ENCODE data around the gene IPPK. TPM values are rescaled to one million over a fixed set of nuclear protein-coding genes. Genes with fewer than 3 reads are reported as not detected.
A peak's percentile ranks its signal among the peaks of the same experiment; 100 is the strongest.

IPPK gene
- total RNA-seq, 1 donor from 2014 or later: 15.4 TPM

GRCh38 chr9:92686954-92687353 lies 17.0 kb upstream of the IPPK start:
- peak in 1 of 2 donors; percentile 11 for DNase-seq (ENCODE audit: low read depth in 2 of 2)

DNA sequence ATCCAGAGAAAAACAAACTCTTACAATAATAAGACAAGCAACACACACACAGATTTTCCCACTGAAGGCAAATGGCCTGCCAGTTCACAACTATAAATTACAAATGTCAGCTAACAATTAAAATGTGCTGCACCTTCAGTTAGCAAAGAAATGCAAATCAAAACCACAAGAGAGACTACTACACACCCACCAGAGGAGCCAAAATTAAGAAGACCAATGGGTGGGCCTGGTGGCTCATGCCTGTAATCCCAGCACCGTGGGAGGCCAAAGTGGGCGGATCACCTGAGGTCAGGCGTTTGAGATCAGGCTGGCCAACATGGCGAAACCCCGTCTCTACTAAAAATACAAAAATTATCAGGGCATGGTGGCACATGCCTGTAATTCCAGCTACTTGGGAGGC lies 15.1 kb upstream of the IPPK start:
- no peak for DNase-seq (ENCODE audit: low read depth in 2 of 2)

DNA sequence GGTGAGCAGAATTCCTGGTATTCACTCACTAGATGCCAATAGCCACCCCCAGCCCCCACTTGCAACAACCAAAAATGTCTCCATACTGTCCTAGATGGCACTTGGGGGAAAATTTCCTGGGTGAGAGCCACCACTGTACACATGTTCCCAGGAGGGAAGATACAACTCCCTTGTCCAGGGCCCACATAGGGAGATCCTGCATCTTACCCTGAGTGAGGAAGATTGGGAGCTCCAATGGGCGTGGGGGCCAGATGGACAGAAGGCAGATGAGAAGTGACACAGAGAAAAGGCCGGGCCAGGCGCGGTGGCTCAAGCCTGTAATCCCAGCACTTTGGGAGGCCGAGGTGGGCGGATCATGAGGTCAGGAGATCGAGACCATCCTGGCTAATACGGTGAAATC lies 12.3 kb upstream of the IPPK start:
- DNase-seq (ENCODE audit: low read depth in 2 of 2): no peak

DNA sequence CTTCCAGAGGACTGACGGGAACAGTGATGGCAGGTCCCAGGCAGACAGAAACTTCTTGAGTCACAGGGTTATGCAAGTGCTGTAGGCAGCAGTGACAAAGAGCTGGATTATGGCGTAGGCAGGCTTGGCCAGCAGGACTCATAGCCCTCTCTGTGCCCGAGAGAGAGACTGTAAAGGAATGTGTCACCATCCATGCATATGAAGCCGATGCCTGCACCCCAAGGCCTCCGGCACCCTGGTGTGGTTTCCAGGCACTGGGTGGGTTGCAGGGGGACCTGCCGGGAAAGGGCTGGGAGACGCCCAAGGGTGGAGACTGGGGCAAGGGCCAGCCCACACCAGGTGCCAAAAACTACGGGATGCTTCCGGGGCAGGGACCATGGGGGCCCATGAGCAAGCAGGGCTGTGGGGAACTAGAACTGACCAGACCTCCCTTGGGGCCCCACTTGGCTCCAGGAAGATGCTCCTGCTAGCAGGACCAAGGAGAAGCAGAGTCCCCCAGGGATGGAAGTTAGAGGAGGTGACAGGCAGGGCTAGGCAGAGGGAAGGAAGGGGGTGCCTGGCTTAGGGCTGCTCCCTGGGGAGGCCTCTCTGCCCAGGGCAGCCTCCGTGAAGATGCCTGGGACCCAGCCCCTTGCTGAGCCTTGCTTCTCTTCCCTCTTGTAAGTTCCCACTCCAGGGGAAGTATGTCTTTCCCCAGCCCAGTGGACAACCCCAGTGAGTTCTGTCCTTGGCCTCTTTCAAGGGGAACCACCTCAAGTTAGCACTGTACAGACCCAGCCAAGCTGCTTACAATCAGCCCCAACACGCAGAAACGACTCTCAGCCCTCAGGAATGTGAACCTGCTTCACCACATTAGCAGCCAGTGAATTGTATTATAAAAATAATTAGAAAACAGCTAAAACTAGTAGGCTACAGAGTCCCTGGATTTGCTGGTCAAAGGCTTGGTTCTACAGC lies 10.5 kb upstream of the IPPK start:
- DNase-seq (ENCODE audit: low read depth in 2 of 2): no peak

GRCh38 chr9:92679413-92680165 lies 9.7 kb upstream of the IPPK start:
- no peak for DNase-seq (ENCODE audit: low read depth in 2 of 2)

GRCh38 chr9:92671323-92671722 lies 1.4 kb upstream of the IPPK start:
- peak in 1 of 2 donors; percentile 74 for DNase-seq (ENCODE audit: low read depth in 2 of 2)

- DNase-seq (ENCODE audit: low read depth in 2 of 2): peak in 1 of 2 donors; percentile 40
Observed at GRCh38 chr9:92669527-92669889, 423 bp downstream of the IPPK start.

DNA sequence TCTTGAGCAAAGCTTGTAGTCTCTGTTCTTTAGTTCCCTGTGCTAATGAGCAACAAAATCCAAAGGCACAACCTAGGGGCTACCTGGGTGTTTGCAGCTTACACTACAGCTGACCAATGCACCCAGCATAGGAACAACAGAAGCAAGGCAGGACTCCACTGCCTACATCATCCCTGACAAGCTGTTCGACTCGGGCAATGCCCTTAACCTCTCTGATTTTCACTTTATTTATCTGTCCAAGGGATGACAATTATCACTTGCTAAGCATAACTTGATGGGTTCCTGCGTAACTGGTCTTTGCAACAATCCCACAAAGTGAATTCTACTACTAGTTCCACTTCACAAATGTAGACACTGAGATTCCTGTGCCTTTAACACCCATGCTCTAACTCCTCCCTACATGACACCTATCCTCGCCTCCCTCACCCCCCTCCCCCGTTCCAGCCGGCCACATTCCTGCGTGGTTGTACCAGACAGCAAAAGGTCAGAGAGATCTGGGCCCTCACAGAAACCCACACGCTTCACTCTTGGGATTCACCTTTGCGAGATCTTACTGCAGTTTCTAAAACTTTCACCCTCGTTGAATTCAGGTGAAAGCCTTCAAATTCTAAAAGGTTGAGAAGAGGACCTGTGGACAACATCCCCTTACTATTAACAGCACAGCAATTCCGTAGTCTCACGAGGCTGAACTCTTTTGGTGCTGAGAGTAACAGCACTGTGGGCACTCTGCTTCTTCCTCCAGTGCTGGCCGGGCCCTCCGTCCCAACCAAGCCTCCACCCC lies 995 bp downstream of the IPPK start:
- DNase-seq (ENCODE audit: low read depth in 2 of 2): peak; percentile 42 to 62

DNA sequence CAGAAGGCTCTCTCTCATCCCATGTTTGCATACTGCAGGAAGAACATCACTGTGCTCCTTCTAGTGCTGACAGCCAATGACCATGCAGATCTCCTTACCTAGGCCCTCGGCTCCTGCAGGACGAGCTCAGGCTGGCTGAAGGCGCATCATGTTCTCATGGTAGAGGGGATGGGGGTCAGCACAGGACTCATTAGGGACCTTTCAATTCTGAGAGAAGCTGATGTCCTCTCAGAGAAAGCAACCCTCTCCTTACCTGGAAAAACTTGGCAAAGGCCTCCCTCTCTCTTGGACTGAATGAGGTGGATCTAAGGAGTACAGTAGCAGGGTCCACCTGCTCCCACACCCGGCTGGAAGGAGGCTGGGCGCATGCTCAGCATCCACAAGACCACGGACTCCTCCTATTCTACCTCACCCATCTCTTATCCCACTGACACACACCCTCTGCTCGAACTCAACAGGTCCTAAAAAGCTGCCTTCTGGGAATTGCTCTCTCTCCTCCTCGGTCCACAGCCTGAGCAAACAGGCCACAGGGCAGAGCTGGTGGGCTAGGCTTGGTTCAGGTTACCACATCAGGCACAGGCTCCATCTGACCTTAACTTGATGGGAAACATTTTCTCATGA lies 2.9 kb downstream of the IPPK start:
- no peak for DNase-seq (ENCODE audit: low read depth in 2 of 2)

DNA sequence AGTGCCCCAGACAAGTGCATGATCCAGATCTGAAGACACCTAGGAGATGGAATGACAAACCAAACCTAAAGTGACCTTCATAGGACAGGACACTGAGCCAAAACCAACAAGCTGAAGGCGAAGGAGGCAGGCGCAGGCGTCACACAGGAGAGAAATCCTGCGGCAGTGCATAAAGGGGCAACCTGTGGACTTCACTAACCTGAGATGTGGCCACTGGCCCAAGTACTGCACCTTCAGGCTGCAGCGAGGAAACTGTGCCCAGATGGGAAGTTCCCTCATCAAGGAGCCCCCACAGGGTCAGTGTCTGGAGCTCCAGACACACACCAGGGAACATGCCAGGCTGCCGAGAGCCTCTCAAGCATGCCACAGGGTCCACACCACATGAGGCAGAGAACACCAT lies 3.7 kb downstream of the IPPK start:
- no peak for DNase-seq (ENCODE audit: low read depth in 2 of 2)

- no peak for DNase-seq (ENCODE audit: low read depth in 2 of 2)
Observed at GRCh38 chr9:92665836-92666235, 4.1 kb downstream of the IPPK start.

- no peak for DNase-seq (ENCODE audit: low read depth in 2 of 2)
Observed at GRCh38 chr9:92664394-92665152, 5.4 kb downstream of the IPPK start.

DNA sequence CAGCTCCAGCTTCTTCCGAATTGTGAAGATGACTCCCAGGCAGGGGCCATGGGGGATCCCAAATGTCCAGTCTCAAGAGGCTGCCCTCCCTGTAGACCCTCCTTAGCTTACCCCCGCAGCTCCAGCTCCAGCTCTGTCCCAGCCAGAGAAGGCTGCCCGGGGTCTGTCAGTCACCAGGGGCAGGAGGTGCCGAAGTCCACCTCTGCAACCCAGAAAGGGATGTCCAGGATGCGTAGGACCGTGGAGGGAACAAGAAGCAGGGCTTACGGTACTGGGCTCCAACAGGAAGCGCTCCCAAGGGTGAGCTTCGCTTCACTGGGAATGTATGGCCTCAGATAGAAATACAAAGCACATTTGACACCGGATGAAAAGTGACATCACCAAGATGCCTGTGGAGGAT lies 6.0 kb downstream of the IPPK start:
- DNase-seq (ENCODE audit: low read depth in 2 of 2): no peak

- DNase-seq (ENCODE audit: low read depth in 2 of 2): no peak
Observed at GRCh38 chr9:92663126-92663525, 6.8 kb downstream of the IPPK start.

- peak in 1 of 2 donors; percentile 58 for DNase-seq (ENCODE audit: low read depth in 2 of 2)
Observed at GRCh38 chr9:92661743-92662142, 8.2 kb downstream of the IPPK start.

GRCh38 chr9:92661127-92661526 lies 8.8 kb downstream of the IPPK start:
- DNase-seq (ENCODE audit: low read depth in 2 of 2): no peak

- no peak for DNase-seq (ENCODE audit: low read depth in 2 of 2)
Observed at GRCh38 chr9:92660266-92660665, 9.7 kb downstream of the IPPK start.

GRCh38 chr9:92659601-92660000 lies 10.3 kb downstream of the IPPK start:
- DNase-seq (ENCODE audit: low read depth in 2 of 2): no peak

- DNase-seq (ENCODE audit: low read depth in 2 of 2): no peak
Observed at GRCh38 chr9:92658611-92659010, 11.3 kb downstream of the IPPK start.

GRCh38 chr9:92658176-92658575 lies 11.8 kb downstream of the IPPK start:
- DNase-seq (ENCODE audit: low read depth in 2 of 2): no peak
